SIG-M5 treated with dmso at 0.1 percent for 504 hours (cell line): Measurements from ENCODE around the gene FAM163B.

ENCODE experiments used
- DNase-seq: peaks from one replicate; lab custom pipeline; 2025; ENCODE audit not compliant: unreplicated experiment; lab: John Stamatoyannopoulos, UW

The FAM163B gene

DNA sequence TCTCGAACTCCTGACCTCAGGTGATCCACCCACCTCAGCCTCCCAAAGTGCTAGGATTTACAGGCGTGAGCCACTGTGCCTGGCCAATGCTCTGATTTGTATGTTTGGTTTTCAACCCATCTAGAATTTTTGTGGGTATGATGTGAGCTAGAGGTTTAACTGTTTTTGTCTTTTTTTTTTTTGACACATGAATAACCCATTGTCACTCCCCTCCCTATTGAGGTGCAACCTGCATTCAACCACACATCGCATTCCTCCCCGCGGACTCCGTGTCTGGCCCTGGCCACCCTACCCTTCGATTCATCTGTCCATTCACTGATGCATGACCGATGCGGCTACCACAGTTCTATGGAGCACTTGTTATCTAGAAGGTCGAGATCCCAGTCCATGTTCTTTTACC, 9.5 kb upstream of the FAM163B start:
- DNase-seq, result no peak

DNA sequence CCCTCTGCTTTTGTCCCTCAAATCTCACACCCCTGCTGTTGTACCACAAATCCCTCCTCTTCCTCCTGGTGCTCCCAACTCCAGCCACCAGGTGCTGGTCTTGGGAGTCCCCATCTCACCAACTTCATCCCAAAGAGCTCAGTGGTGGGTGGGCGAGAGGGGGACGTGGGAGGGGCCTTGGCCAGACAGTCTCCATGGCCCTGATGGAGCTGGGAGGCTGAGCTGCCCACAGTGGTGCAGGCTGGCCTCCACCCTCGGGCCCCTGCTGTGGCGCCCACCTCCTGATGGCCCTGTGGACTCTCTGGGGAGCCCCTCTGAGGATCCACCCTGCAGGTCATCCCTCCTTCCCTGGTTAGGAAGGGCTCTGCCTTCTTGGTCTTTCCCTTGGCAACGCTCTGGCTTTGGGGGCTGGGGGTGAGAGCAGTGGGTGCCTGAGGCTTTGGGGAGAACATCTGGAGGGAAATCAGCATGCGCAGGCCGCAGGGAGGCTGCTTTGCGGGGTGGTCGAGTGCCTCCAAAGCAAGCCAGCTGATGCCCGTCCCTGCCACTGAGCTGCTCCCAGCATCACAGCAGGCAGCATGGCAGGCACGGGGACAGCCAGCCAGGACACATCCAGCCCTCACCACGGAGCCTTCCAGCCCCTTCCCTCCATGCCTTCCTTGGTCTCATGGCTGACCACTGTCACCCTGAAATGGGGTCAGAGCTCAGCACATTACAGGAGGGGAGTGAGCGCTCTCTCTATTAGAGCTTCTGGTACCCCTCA, 7.6 kb upstream of the FAM163B start:
- no peak for DNase-seq

DNA sequence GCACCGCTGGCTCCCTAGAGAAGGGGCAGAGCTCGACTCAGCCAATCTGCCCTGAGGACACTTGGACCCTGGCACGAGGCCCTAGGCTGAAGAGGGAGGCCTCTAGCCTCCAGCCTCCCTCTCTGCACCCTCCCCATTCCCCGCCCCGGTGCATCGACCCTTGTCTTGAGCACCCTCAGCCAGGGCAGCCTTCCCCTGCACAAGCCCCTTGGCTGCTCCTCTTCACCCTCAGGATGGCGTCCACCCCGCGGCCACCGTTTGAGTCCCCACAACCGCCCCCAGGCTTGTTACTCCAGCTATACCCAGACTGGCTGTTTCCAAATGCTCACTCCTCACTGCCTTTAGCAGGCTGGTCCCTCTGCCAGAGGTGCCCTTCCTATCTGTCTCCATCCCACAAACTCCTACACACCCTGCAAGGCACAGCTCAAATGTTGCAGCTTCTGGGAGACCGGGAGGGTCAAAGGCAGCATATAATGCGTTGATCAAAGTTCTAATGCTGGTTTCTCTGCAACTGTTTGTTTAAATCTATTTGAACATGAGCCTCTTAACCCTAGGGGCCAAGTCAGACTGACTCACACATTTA, 6.5 kb upstream of the FAM163B start:
- no peak for DNase-seq

DNA sequence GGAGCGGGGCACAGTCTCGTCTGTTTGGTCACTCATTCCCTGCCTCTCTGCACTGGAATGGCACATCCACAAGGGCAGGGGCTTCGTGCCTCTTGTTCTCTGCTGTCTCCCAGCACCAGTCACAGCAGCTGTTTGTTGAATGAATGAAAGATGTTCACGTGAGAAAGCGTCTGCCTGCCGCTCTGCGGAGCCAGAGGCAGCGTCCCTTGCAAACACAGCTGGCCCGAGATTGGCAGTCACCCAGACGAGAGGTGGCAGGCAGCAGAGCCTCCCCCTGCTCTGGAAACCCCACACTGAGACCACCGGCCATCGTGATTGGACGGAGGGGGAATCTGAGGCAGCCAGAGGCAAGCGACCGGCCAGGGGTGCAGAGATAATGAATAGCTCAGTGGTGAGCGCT, 6.0 kb upstream of the FAM163B start:
- DNase-seq, result no peak

DNA sequence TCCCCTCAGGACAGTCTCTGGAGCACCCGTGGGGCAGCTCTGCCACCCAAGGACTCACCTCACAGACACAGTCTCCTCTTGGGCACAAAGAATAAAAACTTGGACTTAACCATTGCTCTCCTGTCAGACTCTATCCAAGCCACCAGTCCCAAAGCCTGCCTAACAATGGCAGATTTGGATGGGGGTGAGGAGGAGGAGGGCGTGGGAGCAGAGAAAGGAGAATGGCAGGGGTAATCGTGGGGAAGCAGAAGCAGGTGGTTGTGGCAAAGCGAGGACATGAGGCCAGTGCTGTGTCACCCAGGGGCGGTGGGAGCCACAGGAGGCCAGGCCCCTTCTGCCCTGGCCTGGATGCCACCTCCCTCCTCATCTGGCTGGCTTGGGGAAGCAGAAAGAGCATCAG, 5.5 kb upstream of the FAM163B start:
- no peak for DNase-seq

DNA sequence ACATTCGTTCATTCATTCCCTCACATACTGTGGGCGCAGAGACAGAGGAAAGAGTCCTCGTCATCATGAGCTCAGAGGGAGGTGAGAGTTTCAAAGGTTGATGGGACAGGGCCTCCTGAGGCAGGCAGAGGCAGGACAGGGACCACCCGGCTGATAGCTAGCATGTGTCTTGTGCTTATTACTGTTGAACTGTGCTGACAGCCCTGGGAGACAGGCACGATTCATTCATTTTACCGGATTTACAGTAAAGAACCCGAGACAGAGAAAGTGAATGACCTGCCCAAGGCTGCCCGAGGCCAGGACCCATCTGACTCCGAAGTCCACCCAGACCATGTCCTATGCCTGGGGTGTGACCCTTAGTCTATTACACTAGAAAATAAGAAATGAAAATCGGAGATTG, 4.9 kb upstream of the FAM163B start:
- no peak for DNase-seq

DNA sequence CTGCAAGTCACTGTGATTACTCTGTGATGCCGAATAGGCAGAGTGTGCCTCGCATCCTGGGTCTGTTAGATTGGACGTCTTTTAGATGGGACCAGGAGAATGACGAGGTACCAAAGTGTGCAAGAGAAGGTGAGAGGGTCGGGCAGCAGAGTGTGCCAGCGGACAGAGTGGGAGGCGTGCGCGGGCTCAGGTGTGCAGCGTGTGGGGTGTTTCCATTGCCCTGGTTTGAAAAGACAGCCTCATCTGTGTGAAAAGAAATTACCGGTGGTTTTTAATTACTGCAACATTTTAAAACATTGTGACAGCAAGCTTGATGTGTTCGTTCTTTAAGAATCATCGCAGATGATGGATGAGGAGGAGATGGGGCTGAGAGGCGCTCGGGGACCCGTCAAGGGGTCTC, 4.2 kb upstream of the FAM163B start:
- DNase-seq, result no peak

DNA sequence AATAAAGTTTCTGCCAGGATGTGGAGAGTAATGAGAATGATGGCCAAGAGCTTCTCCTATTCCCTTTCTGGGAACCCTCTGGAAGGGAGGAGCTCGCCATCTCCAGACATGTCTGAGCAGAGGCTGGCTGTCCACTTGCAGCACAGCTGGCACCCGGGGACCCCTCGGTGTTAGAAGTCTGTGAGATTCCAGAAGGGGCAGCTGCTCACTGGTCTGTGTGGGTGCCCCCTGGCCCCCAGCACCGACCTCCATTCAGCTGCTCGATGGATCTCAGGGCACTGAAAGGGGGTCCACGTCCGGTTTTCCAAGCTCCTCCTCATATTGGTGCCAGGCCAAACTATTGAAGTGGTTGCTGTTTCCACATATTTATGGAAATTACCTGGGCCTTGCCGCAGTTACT, 3.6 kb upstream of the FAM163B start:
- DNase-seq, result no peak

DNA sequence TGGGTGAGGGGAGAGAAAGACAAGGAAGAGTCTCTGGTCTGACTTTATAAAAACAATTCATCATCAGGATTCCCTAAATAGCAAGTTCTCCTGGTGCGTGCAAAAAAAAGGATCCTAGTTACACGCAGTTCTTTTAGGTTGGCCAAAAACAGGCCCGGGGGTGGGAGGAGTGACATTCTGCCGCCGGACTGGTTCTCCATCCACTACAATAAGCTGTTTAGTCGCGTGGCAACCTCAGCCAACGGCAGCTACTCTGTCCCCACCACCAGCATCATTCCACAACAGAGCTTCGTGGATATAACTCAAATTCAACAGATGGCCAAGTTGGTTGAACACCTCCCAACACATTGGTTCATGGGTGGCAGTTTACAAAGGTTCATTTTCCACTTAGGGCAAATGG, 2.9 kb upstream of the FAM163B start:
- DNase-seq, result no peak

DNA sequence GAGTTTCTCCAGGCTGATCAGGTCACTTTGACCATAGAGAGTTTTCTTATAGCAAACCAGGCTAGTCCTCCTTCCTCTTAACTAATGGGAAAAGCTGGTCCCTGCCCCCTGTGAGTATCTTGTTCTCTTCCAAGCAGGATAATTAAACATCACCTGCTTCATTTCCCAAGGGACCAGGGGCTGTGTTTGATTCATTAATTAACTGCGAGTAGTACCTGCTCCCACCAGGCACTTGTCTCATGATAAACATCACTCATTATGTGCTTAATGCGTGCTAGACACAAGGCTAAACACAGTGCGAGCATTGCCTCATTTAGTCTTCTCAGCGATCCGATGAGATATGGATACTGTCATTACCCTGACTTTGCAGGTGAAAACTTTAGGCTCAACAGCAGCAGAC, 1.7 kb upstream of the FAM163B start:
- DNase-seq, result no peak

DNA sequence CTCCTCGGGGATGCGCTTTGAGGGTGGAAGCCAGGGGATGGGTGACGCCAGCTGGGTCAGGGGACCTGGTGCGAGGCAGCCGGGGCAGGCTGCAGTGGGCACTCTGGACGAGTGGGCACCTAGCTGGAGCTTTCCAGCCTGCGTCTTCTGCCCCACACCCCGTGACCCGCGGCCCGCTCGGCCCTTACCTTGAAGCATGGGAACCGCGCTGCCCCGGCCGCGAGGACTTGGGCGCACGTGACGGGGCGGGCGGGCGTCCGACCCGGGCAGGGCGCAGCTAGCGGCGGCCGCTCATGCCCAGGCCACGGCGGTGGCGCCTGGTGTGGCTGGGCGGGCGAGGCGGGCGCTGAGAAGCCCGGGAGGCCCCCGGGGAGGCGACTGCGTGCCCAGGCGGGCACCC, 300 bp downstream of the FAM163B start:
- no peak for DNase-seq

DNA sequence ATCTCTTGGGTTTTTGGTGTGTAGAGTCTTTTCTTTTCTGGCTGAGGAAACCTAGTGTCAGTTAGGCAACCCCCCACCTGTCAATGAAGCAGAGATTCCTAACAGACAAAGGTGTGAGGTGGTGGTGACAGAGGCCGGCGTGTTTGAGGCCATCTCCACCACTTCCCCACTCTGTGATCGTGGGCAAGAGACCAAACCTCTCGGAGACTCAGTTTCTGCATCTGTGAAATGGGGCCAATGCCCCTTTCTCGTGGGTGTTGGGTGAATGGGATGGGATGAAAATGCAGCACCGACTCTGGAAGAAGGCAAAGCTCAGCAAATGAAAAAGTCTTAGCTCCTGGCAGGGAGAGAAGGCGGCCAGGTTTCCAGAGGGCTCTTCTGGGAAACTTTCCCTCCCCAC, 807 bp downstream of the FAM163B start:
- no peak for DNase-seq

DNA sequence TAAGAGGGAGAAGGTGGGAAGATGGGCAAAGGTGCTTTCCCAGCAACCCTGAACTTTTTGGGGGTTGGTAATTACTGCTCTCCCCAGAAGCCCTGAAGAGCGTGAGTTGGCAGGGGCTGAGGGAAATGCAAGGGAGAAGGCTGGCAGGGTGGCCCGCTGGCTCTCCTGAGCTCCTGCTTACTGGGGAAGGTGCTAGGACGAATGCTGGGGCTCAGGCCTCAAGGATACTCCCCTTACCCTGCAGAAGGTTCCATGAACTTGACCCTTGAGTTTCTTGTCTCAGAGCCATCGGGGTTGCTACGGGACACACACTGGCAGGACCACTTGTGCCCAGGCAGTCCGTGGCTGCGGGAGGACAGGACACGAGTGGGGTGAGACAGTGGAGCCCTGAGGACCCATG, 1.2 kb downstream of the FAM163B start:
- DNase-seq, result no peak

DNA sequence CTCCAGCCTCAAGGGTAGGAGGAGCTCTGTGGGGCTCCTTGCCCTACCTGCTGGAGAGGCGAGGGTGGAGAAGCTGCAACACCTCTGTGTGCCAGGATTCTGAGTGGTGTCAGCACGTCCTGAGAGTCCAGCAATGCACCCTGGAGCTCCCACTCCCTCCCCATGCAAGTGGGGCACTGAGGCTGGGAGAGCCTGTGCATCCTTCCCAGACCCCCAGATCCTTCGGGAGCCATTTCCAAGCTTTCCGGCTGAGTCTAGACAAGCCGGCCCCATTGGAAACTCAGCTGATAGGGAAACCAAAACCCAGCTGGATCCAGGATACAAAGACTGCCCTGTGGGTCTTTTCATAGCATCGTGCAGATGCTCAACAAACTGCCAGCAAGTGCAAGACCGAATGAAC, 1.8 kb downstream of the FAM163B start:
- no peak for DNase-seq

DNA sequence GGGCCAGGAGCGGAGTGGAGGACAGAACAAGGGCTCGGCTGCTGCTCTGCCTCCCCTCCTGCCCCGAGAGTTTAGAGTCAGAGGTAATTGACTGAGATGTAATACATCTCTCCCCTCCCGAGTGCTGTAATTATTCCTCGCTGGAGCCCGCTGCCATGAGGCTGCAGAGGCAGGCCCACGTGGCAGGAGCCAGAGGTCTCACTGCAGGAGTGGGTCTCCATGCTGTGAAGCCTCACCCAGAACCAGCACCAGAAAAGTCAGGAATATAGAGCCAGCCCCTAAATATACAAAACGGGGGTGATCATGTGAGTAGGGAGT, 2.5 kb downstream of the FAM163B start:
- no peak for DNase-seq

DNA sequence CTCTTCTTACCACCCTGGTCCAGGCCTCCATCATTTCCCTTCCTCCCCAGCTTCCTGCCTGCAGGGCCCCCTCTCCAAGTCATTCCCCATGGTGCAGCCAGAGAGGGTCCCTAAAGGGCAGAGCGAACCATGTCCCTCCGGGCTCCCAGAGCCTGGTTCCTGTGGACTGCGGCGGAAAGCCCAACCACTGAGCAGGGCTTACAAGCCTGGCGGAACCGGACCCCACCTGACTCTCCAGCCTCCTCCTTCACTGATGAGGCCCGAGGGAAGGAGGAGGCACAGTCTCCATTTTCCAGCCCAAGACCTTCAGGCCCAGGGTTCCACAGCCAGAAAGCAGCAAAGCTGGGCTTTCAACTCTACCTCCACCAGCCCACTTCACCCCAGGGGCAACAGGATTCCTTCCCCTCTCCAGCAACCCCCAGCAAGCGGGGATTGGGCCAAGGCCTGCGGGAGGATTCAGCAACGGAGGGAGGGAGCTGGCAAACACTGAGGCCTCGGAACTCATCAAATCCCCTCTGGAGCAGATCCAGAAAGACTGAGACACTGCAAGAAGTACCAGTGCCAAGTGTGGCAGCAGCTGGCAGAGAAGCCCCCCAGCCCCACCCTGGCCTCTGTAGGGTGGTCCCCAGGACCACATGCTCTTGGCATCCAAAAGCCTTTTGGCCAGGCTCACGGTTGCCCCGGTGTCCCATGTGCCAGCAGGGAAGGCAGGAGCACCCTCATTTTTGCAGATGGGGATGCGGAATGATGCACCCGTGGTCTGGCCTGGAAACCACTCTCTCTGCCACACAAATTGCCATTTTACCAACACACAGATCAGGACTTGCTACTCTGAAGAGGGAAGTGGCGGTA, 3.1 kb downstream of the FAM163B start:
- no peak for DNase-seq

DNA sequence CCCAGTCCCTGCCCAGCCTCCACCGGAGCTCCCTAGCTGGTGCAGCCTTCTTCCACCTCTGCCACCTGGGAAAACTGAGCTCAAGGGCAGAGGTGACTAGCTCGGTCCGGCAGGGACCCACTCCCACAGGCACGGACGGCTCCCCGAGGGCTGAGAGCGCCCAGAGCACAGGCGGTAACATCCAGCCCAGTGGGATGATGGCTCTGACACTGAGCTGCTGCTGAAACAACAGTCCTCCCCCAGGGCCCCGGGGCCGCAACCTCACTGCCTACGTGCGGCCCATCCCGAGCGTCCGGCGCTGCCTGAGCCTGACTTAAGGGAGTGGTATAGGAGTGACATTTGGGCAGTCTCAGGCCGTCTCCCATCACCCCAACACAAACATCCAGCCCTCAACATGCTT, 3.7 kb downstream of the FAM163B start:
- no peak for DNase-seq

DNA sequence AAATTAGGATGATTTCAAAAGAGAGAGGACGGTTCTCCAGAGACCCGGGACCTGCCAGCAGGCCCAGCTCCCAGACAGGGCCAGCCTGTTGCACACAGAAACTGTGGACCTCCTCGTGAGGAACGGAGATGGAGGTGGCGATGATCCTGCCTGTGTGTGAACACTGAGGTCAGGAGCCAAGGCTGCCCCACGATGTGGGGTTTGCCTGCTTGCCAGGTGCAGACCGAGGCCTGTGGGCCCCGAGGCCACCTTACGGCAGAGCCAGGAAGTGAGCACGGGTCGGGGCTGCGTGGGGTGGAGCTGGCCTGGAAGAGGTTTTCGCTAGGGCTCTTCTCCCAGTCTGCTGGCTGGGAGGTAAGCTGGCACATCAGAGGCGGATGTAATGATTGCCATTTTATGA, 4.3 kb downstream of the FAM163B start:
- no peak for DNase-seq

DNA sequence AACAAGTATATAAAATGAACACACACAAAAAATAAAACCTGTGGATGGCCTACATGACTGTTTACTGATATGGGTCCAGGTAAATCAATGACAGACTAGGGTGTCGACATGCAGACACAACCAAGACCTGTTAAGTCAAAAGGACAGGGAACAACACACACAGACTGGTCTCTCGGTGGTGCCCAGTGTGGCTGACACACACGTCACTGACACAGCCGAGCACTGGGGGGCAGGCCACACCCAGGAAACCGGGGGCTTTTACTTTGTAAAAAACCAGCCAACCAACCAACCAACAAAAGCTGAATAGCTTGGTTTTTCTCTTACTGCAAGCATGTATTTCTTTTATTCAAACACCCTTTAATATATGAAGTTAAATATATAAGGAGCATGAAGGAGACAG, 5.0 kb downstream of the FAM163B start:
- no peak for DNase-seq

DNA sequence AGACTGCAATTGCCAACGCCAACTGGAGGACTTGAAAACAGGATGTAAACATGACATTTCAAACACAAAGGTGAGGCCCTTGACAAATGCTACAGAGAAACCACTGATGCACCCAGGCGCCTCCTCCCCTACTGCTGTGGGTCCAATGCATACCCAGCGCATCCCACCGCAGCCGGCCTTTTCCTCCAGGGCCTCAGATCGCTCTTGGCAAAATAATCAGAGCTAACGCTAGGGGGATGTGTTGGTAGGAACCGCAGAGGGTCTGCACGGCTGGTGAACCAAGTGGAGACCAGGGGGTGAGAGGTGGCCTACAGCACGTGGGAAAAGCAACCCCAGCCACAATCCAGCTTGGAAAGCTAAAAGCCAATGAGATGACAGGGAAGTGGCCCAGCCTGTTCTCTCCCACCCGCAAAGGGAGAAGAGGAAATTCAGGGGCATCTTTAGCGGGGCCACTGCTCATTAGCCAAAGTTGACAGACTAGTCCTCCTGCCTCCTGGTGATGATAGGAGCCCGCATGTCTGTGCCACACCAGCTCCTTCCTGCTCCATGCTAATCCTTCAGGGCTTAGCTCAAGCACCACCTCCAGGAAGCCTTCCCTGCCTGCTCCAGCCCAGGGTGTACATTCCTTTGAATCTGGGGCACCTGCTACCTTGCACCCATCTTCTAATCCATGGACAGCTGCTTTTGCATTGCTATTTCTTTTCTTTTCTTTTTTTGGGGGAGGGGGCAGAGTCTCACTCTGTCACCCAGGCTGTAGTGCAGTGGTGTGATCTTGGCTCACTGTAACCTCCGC, 5.9 kb downstream of the FAM163B start:
- DNase-seq, result no peak

DNA sequence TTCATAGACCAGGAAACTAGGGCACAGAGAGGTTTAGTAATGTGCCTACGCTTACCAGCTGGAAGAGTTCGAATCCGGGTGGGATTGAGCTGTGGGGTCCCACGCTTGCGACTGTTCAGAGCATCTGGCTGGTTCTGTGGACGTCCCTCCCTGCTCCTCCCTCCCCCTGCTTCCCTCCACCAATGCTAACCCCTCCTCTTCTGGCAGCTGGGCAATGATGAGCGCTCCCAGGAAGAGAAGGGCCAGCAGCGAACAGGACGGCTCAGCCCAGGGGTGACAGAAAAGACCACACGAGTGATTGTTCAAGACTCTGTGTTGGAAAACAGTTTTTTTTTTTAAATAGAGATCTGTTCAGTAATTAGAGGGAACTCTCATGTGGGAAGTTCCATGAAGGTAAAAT, 6.9 kb downstream of the FAM163B start:
- no peak for DNase-seq

DNA sequence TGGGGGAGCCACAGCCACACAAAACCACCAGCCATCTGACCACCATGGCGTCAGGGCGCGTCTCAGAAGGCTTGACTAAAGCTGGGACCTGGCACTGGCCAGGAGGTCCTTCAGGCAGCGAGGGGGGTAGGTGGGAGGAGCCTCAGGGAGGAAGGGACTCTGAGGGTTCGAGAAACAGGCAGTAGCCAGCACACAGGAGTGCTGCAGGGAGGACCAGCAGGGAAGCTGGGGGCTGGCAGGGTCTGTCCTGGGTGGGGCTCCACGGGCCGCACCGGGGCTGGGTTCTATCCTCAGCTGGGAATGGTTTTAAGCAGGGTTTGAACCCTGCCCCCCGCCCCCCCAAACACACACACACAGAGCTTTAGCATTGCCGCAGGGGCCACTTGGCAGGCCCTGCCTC, 7.4 kb downstream of the FAM163B start:
- DNase-seq, result no peak
